ENCODE data around the gene SPATS2L. TPM values are rescaled to one million over a fixed set of nuclear protein-coding genes. Genes with fewer than 3 reads are reported as not detected.
A peak's percentile ranks its signal among the peaks of the same experiment; 100 is the strongest.

SPATS2L gene
- total and polyA plus RNA-seq, 2 of the 13 experiments (the other 11 are each of a cell fraction or from before 2014, with no cell fraction given): 154 to 212 TPM

- TF ChIP-seq DPF2 (CRISPR knock-in tag; IDR thresholded peaks at IDR 0.05; ENCODE audit: borderline replicate concordance, low read depth): peak; percentile 39; the same call in 1 of the 2 replicates
- TF ChIP-seq ZSCAN12 (CRISPR knock-in tag; IDR thresholded peaks at IDR 0.05): no peak
- no peak for TF ChIP-seq ZNF766 (CRISPR knock-in tag; IDR thresholded peaks at IDR 0.05; ENCODE audit: borderline replicate concordance)
- TF ChIP-seq STAG1 (CRISPR knock-in tag; IDR thresholded peaks at IDR 0.05): 0 out of 2 replicates have a peak, but pooled peaks have one; percentile 5
- 0 out of 2 replicates have a peak, but pooled peaks have one; percentile 68 for TF ChIP-seq ZNF414 (CRISPR knock-in tag; IDR thresholded peaks at IDR 0.05)
- TF ChIP-seq ZNF597 (CRISPR knock-in tag; IDR thresholded peaks at IDR 0.05): no peak
- TF ChIP-seq NR0B2 (CRISPR knock-in tag; IDR thresholded peaks at IDR 0.05): no peak
- no peak for TF ChIP-seq PCBP1 (IDR thresholded peaks at IDR 0.05; ENCODE audit: borderline replicate concordance, low read depth, low read length)
- no peak for TF ChIP-seq BATF2 (CRISPR knock-in tag; IDR thresholded peaks at IDR 0.05)
- no peak for TF ChIP-seq ZBTB33 (CRISPR knock-in tag; IDR thresholded peaks at IDR 0.05)
- TF ChIP-seq ZNF644 (CRISPR knock-in tag; IDR thresholded peaks at IDR 0.05; ENCODE audit: low read depth): 0 out of 2 replicates have a peak, but pooled peaks have one; percentile 51
- TF ChIP-seq TRIM24 (CRISPR knock-in tag; IDR thresholded peaks at IDR 0.05): no peak
- TF ChIP-seq TARDBP (CRISPR knock-in tag; IDR thresholded peaks at IDR 0.05): peak; percentile 29; the same call in 1 of the 2 replicates
- TF ChIP-seq ZNF646 (CRISPR knock-in tag; IDR thresholded peaks at IDR 0.05): no peak
- TF ChIP-seq ZNF350 (CRISPR knock-in tag; IDR thresholded peaks at IDR 0.05; ENCODE audit: borderline replicate concordance, low read depth): no peak
- TF ChIP-seq HOXA7 (CRISPR knock-in tag; IDR thresholded peaks at IDR 0.05): no peak
- peak; percentile 17; the same call in 1 of the 2 replicates for TF ChIP-seq KLF6 (CRISPR knock-in tag; IDR thresholded peaks at IDR 0.05)
Measured at GRCh38 chr2:200319548-200320337, 13.2 kb downstream of the SPATS2L start (continued).
